ENCODE measurements around the gene LIMS1. TPM values are rescaled to one million over a fixed set of nuclear protein-coding genes. Genes with fewer than 3 reads are reported as not detected.

LIMS1 gene
- total and polyA plus RNA-seq, 2 of the 13 experiments (the other 11 are each of a cell fraction or from before 2014, with no cell fraction given) = 38.3 to 49.6 TPM

DNA sequence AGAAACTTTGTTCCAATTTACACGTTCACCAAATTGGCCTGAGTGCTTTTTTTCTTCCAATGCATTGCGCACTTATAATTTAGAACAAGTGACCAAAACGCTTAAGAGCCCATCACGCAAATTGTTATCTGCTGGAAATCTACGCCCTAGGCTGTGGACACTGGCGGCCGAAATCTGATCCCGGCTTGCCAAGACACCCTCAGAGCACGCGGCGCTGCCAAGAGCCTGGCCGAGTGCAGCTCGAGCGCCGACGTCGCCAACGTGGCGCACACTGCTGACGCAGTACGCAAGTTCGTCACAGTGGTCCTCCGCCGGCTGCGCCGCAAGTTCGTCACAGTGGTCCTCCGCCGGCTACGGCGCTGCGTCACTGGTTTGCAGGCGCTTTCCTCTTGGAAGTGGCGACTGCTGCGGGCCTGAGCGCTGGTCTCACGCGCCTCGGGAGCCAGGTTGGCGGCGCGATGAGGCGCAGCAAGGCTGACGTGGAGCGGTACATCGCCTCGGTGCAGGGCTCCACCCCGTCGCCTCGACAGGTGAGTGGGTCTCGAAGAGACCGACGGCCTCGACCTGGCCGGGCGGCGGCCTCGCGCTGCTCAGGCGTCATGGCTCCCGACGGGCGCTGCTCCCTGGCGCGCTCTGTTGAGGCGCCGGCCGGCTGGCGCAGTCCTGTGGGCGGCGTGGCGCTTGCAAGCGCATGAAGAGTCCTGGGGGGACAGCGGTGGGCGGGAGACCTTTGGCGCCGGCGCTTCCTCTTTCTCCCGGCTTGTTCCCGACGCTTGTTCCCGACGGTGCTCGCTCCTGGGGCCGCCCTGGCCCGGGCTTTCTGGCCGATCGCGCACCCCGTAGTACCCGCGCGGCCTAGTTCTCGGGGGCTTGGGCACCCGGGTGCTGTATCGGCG, 185.1 kb downstream of the LIMS1 start, which contains the start of gene RANBP2 (continued):
- TF ChIP-seq, protein P1, sequence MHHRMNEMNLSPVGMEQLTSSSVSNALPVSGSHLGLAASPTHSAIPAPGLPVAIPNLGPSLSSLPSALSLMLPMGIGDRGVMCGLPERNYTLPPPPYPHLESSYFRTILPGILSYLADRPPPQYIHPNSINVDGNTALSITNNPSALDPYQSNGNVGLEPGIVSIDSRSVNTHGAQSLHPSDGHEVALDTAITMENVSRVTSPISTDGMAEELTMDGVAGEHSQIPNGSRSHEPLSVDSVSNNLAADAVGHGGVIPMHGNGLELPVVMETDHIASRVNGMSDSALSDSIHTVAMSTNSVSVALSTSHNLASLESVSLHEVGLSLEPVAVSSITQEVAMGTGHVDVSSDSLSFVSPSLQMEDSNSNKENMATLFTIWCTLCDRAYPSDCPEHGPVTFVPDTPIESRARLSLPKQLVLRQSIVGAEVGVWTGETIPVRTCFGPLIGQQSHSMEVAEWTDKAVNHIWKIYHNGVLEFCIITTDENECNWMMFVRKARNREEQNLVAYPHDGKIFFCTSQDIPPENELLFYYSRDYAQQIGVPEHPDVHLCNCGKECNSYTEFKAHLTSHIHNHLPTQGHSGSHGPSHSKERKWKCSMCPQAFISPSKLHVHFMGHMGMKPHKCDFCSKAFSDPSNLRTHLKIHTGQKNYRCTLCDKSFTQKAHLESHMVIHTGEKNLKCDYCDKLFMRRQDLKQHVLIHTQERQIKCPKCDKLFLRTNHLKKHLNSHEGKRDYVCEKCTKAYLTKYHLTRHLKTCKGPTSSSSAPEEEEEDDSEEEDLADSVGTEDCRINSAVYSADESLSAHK (CRISPR knock-in tag; IDR thresholded peaks at IDR 0.05; ENCODE audit: borderline replicate concordance) = peak; percentile 80
- TF ChIP-seq, protein P2, sequence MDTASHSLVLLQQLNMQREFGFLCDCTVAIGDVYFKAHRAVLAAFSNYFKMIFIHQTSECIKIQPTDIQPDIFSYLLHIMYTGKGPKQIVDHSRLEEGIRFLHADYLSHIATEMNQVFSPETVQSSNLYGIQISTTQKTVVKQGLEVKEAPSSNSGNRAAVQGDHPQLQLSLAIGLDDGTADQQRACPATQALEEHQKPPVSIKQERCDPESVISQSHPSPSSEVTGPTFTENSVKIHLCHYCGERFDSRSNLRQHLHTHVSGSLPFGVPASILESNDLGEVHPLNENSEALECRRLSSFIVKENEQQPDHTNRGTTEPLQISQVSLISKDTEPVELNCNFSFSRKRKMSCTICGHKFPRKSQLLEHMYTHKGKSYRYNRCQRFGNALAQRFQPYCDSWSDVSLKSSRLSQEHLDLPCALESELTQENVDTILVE (CRISPR knock-in tag; IDR thresholded peaks at IDR 0.05) = peak; percentile 95; the same call in 1 of the 2 replicates
- TF ChIP-seq SP2 (CRISPR knock-in tag; IDR thresholded peaks at IDR 0.05) (peak; percentile 62), KDM2A (CRISPR knock-in tag; IDR thresholded peaks at IDR 0.05; ENCODE audit: borderline replicate concordance, low read depth) (peak; percentile 99), ZNF614 (CRISPR knock-in tag; IDR thresholded peaks at IDR 0.05; ENCODE audit: borderline replicate concordance) (peak; percentile 97), BRCA1 (CRISPR knock-in tag; IDR thresholded peaks at IDR 0.05) (peak; percentile 96), RXRA (CRISPR knock-in tag; IDR thresholded peaks at IDR 0.05) (peak; percentile 91), ZNF557 (CRISPR knock-in tag; IDR thresholded peaks at IDR 0.05) (peak; percentile 79; the same call in 1 of the 2 replicates), ZEB1 (IDR thresholded peaks at IDR 0.05; ENCODE audit: insufficient replicate concordance, low read depth) (peak; percentile 71), NFRKB (IDR thresholded peaks at IDR 0.05) (no peak), ZNF670 (CRISPR knock-in tag; IDR thresholded peaks at IDR 0.05; ENCODE audit: borderline replicate concordance) (peak; percentile 98), U2AF1 (optimal IDR thresholded peaks at IDR 0.05; ENCODE audit: low read depth, low read length) (peak; percentile 74)
- TF ChIP-seq, protein P3, sequence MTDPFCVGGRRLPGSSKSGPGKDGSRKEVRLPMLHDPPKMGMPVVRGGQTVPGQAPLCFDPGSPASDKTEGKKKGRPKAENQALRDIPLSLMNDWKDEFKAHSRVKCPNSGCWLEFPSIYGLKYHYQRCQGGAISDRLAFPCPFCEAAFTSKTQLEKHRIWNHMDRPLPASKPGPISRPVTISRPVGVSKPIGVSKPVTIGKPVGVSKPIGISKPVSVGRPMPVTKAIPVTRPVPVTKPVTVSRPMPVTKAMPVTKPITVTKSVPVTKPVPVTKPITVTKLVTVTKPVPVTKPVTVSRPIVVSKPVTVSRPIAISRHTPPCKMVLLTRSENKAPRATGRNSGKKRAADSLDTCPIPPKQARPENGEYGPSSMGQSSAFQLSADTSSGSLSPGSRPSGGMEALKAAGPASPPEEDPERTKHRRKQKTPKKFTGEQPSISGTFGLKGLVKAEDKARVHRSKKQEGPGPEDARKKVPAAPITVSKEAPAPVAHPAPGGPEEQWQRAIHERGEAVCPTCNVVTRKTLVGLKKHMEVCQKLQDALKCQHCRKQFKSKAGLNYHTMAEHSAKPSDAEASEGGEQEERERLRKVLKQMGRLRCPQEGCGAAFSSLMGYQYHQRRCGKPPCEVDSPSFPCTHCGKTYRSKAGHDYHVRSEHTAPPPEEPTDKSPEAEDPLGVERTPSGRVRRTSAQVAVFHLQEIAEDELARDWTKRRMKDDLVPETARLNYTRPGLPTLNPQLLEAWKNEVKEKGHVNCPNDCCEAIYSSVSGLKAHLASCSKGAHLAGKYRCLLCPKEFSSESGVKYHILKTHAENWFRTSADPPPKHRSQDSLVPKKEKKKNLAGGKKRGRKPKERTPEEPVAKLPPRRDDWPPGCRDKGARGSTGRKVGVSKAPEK (CRISPR knock-in tag; IDR thresholded peaks at IDR 0.05; ENCODE audit: borderline replicate concordance) = peak; percentile 87; the same call in 1 of the 2 replicates
- TF ChIP-seq, protein P4, sequence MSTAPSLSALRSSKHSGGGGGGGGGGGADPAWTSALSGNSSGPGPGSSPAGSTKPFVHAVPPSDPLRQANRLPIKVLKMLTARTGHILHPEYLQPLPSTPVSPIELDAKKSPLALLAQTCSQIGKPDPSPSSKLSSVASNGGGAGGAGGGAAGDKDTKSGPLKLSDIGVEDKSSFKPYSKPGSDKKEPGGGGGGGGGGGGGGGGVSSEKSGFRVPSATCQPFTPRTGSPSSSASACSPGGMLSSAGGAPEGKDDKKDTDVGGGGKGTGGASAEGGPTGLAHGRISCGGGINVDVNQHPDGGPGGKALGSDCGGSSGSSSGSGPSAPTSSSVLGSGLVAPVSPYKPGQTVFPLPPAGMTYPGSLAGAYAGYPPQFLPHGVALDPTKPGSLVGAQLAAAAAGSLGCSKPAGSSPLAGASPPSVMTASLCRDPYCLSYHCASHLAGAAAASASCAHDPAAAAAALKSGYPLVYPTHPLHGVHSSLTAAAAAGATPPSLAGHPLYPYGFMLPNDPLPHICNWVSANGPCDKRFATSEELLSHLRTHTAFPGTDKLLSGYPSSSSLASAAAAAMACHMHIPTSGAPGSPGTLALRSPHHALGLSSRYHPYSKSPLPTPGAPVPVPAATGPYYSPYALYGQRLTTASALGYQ (CRISPR knock-in tag; IDR thresholded peaks at IDR 0.05) = peak; percentile 93
- TF ChIP-seq, protein P5, sequence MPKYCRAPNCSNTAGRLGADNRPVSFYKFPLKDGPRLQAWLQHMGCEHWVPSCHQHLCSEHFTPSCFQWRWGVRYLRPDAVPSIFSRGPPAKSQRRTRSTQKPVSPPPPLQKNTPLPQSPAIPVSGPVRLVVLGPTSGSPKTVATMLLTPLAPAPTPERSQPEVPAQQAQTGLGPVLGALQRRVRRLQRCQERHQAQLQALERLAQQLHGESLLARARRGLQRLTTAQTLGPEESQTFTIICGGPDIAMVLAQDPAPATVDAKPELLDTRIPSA (CRISPR knock-in tag; IDR thresholded peaks at IDR 0.05; ENCODE audit: borderline replicate concordance) = peak; percentile 99
- TF ChIP-seq, protein P6, sequence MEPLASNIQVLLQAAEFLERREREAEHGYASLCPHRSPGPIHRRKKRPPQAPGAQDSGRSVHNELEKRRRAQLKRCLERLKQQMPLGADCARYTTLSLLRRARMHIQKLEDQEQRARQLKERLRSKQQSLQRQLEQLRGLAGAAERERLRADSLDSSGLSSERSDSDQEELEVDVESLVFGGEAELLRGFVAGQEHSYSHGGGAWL (CRISPR knock-in tag; IDR thresholded peaks at IDR 0.05) = peak; percentile 93
- TF ChIP-seq, protein P7, sequence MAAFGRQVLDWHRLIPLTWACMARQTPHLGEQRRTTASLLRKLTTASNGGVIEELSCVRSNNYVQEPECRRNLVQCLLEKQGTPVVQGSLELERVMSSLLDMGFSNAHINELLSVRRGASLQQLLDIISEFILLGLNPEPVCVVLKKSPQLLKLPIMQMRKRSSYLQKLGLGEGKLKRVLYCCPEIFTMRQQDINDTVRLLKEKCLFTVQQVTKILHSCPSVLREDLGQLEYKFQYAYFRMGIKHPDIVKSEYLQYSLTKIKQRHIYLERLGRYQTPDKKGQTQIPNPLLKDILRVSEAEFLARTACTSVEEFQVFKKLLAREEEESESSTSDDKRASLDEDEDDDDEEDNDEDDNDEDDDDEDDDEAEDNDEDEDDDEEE (CRISPR knock-in tag; IDR thresholded peaks at IDR 0.05) = peak; percentile 84
